Suppressor macrophage (primary cell): ENCODE results near the gene PLEK2.
"Not testable (repeated sequence)": the region's sequence is repeated elsewhere in the genome, so short reads cannot be mapped to it uniquely, and the experiment has no call there.

Experiments
- DNase-seq, 4 experiments: peaks; one replicate each; pipeline ENCODE4 v3.0.0-alpha.2; 2020 to 2022

PLEK2 gene

DNA sequence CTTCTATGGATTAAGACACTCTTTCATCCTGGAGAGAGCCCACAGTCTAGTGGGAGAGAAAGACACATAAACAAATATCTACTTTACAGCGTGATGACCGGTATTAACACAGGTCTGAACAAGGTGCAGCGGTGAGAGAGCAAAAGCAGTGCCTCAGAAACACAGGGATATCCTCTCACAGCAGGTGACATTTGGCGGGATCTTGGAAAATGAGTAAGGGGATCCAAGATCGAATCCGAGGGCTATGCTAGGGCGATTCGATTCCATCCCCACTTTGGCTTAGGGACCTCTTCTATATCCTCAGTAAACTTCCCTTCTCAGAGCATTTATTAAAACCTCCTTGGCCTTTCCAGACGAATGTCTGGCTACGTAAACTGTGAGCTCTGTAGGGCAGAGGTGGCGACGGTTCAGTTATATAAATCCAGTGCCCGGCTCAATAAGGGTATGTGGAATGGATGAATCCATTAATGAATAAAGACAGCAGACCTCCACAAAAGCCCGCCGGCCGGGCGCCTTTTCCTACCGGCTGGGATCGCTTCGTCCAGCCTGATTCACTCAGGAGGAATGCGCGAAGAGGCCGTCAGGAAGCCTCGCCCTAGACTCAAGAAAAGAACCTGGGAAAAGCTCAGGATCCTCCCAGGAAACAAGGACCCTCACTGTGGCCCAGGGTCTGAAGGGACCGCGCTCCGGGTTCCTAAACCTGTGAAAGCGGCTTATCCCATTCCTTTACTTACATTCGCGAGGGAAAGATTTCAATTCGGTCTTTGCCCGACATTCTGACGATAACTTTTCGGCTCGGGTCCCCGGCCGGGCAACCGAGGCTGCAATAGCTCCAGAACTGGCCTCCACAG is 52.8 kb downstream of the PLEK2 start:
- peak; percentile 18 to 36 (median 30) for DNase-seq

GRCh38 chr14:67357969-67358354 is 54.0 kb downstream of the PLEK2 start:
- peak; percentile 20 to 54 (median 38) for DNase-seq

DNA sequence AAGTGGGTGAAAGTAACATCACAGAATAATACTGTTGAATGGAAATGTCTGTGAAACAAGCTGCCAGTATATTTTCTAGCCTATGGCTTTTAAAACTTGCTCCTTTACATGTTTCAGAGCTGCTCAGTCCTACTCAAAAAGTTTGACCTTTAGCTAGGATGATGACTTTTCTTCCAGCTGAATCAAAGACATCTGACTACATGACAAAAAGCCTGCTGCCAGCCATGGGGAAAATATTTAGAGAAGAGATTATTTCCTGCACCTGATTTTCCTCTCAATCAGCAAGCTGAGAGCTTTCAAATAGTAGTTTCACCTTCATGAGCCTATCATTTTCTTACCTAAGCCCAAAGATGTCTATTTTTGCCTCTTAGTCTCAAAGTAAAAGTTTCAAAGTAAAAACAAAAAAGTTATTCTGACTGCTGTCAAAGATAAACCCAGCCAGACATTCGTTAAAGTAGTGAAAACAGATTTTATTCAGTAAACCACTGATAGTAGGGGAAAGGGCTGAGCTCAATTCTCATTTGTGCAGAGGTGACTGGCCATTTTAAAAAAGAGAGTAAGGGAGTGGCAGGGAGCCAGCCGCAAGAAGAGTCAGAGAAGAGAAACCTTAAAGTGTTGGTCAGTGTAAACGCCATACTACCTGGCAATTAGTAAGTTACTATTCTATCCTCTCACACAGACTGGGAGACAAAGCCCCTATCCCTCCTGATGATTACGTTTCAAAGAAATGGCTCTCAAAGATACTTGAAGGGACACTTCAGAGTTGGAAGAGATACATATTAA is 54.6 kb downstream of the PLEK2 start:
- peak; percentile 26 to 60 (median 44) for DNase-seq

DNA sequence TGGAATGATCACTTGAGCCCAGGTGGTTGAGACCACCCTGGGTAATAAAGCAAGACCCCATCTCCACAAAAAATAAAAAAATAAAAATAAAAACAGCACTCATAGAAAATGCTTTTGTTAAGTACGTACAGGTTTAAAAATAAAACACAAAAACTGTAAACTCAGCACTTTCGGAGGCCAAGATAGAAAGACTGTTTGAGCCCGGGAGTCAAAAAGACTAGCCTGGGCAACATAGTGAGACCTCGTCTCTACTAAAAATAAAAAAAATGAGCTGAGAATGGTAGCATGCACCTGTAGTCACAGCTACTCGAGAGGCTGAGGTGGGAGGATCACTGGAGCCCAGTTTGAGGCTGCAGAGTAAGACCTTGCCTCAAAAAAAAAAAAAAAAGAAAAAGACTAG is 59.9 kb downstream of the PLEK2 start:
- no peak for DNase-seq

GRCh38 chr14:67345583-67345982 is 66.4 kb downstream of the PLEK2 start:
- no peak for DNase-seq

DNA sequence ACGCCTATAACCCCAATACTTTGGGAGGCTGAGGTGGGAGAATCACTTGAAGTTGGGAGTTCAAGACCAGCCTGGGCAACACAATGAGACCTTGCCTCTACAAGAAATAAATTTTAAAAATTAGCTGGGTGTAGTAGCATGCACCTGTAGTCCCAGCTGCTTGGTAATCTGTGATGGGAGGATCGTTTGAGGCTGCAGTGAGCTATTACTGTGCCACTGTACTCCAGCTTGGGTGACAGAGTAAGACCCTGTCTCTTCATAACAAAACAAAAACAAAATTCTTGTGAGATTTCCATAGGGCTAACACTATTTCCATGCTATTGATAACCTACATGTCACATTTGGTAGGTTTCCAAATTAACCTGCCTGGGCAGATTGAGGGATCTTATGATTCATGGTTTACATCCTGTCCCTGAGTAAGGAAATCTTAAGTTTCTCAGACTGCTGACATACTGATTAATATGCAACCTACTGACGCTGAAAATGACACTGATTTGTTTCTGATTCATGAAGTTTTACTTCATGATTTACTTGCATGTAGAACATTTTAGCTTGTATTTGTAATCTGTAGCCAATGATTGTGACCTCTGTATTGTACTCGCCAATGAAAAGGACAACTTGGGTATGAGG is 68.2 kb downstream of the PLEK2 start:
- DNase-seq = no peak

DNA sequence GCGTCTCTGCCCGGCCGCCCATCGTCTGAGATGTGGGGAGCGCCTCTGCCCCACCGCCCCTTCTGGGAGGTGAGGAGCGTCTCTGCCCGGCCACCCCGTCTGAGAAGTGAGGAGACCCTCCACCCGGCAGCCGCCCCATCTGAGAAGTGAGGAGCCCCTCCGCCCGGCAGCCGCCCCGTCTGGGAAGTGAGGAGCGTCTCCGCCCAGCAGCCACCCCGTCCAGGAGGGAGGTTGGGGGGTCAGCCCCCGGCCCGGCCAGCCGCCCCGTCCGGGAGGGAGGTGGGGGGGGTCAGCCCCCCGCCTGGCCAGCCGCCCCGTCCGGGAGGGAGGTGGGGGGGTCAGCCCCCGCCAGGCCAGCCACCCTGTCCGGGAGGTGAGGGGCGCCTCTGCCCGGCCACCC is 70.7 kb downstream of the PLEK2 start:
- DNase-seq = not testable (repeated sequence)
